Sigmoid colon (tissue), 7 donors: Measurements from ENCODE around the gene EPDR1. TPM values are rescaled to one million over a fixed set of nuclear protein-coding genes. Genes with fewer than 3 reads are reported as not detected.

ENCODE experiments used
- DNase-seq: peaks from one replicate; pipeline ENCODE4 v3.0.0-alpha.2; 2019
- H3K27ac ChIP-seq, 4 donors: fragments of 200-600 bp; sonication (generic); one replicate each; pipeline ENCODE4 v1.5.1; 2016 to 2019; ENCODE audit warnings: mild to moderate bottlenecking in 1 of 4
- H3K27me3 ChIP-seq, 3 donors: fragments of 200-600 bp; sonication (generic); one replicate each; pipeline ENCODE4 v1.5.1; 2019; ENCODE audit warnings: mild to moderate bottlenecking in 1 of 3
- H3K36me3 ChIP-seq, 4 donors: fragments of 200-600 bp; sonication (generic); one replicate each; pipeline ENCODE4 v1.5.1; 2016 to 2019
- H3K4me1 ChIP-seq, 4 donors: fragments of 200-600 bp; sonication (generic); one replicate each; pipeline ENCODE4 v1.5.1; 2017 to 2019
- H3K4me3 ChIP-seq, 4 donors: fragments of 200-600 bp; sonication (generic); one replicate each; pipeline ENCODE4 v1.5.1; 2017 to 2019; ENCODE audit warnings: mild to moderate bottlenecking in 2 of 4, moderate library complexity in 1 of 4
- H3K9me3 ChIP-seq, 4 donors: fragments of 200-600 bp in 3 of 4; sonication (generic) in 3 of 4; one replicate each; pipeline versions ENCODE4 v1.5.1 to v1.6.1; 2013 to 2019
- EP300 ChIP-seq, 4 donors: sonication (generic); formaldehyde crosslinking; IDR thresholded peaks; one replicate each; pipeline ENCODE4 v1.6.1; 2017; ENCODE audit warnings: antibody characterized with exemption in 4 of 4
- POLR2A ChIP-seq, 2 donors: fragments of 450-650 bp; IDR thresholded peaks; one replicate each; pipeline ENCODE4 v1.6.1; 2016; ENCODE audit warnings: antibody characterized with exemption in 2 of 2, mild to moderate bottlenecking in 2 of 2, moderate library complexity in 2 of 2
- POLR2AphosphoS5 ChIP-seq, 4 donors: sonication (generic); formaldehyde crosslinking; IDR thresholded peaks; one replicate each; pipeline ENCODE4 v1.6.1; 2017; ENCODE audit warnings: antibody characterized with exemption in 4 of 4
- WGBS, 2 donors: extraction: QIAGEN DNeasy Blood & Tissue Kit; methylation state at CpG; one replicate each; pipeline ENCODE4 v1.1.7; 2013; 5-methylcytosine and 5-hydroxymethylcytosine counted together
- intact Hi-C: fragments of 100-400 bp; cut with DNase I; formaldehyde crosslinking; loops from one replicate; pipeline ENCODE4 v1.15.1; 2023
- polyA plus RNA-seq, 3 donors: library from polyadenylated mRNA; stranded (reverse); fragments of 200-250 nt; gene quantifications; one replicate each; pipeline ENCODE4 v1.2.3, GENCODE V29; 2013
- total RNA-seq, 4 donors: library from RNA; depleted of rRNA; stranded (reverse); fragments of >200 nt; gene quantifications; one replicate each; pipeline ENCODE4 v1.1.0, GENCODE V29; 2016
- TF ChIP-seq, protein P1 (sequence below), 4 experiments: fragments of 450-650 bp in 3 of 4; fragments of 200-600 bp in 1 of 4; IDR thresholded peaks; one replicate each; pipeline ENCODE4 v1.5.1; 2016 to 2019; ENCODE audit warnings: antibody characterized with exemption in 4 of 4, mild to moderate bottlenecking in 3 of 4, moderate library complexity in 2 of 4
- donor health status: healthy with polysubstance abuse.
- donor health status: Bipolar disorder and iron deficiency.
- donor health status: healthy.

The EPDR1 gene
- 10 to 100 TPM in 3 of 4 donors, 1 to 10 TPM in 1; 9.2 to 20.9 (median 13.9) TPM for total RNA-seq
- 1 to 10 TPM; 4.2 to 5.8 (median 5.5) TPM for polyA plus RNA-seq

GRCh38 chr7:37920305-37920848 lies at the start of gene EPDR1:
Gene EPDR1 (plus strand): TSS chr7:37920640. CDS start chr7:37920940, 300 bp downstream.
- Histone ChIP-seq H3K36me3 (no peaks in the 10 kb centered on the region), H3K9me3 (no peaks in the 10 kb centered on the region), H3K27ac (peak within 1 kb of the TSS; percentile 71 to 78 (median 74)), H3K4me1 (peaks cover 0 to 38% (median 17%) of the 10 kb centered on the region in 4 donors), H3K27me3 (peaks cover 0 to 33% (median 3%) of the 10 kb centered on the region in 3 donors), H3K4me3 (peak within 1 kb of the TSS; percentile 39 to 71 (median 62))
- TF ChIP-seq, protein P1, sequence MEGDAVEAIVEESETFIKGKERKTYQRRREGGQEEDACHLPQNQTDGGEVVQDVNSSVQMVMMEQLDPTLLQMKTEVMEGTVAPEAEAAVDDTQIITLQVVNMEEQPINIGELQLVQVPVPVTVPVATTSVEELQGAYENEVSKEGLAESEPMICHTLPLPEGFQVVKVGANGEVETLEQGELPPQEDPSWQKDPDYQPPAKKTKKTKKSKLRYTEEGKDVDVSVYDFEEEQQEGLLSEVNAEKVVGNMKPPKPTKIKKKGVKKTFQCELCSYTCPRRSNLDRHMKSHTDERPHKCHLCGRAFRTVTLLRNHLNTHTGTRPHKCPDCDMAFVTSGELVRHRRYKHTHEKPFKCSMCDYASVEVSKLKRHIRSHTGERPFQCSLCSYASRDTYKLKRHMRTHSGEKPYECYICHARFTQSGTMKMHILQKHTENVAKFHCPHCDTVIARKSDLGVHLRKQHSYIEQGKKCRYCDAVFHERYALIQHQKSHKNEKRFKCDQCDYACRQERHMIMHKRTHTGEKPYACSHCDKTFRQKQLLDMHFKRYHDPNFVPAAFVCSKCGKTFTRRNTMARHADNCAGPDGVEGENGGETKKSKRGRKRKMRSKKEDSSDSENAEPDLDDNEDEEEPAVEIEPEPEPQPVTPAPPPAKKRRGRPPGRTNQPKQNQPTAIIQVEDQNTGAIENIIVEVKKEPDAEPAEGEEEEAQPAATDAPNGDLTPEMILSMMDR (IDR thresholded peaks at IDR 0.05): peak in 1 of 4 experiments; percentile 15
- TF ChIP-seq POLR2AphosphoS5 (IDR thresholded peaks at IDR 0.05) (peak in 2 of 4 donors; percentile 42 to 44), EP300 (IDR thresholded peaks at IDR 0.05) (no peak)
- WGBS, 2 donors: 7 to 12% methylated on average over 22 of the region's 22 CpGs
- intact Hi-C loops: no loop called here
- peak; percentile 73 for DNase-seq

- intact Hi-C loops: no loop called here
- Histone ChIP-seq H3K4me1 (no peaks in the 10 kb centered on the region), H3K9me3 (peaks cover 0 to 2% (median 0%) of the 10 kb centered on the region in 4 donors), H3K4me3 (no peak overlapping the region), H3K36me3 (no peaks in the 10 kb centered on the region), H3K27me3 (no peaks in the 10 kb centered on the region), H3K27ac (no peak overlapping the region)
- no peak for TF ChIP-seq POLR2A (IDR thresholded peaks at IDR 0.05)
- TF ChIP-seq, protein P1 (IDR thresholded peaks at IDR 0.05): no peak
- TF ChIP-seq POLR2AphosphoS5 (IDR thresholded peaks at IDR 0.05): no peak
- TF ChIP-seq EP300 (IDR thresholded peaks at IDR 0.05): no peak
- WGBS, 2 donors: 82 to 88% methylated on average over 6 of the region's 6 CpGs
- no peak for DNase-seq
Observed at GRCh38 chr7:37882086-37882485, 38.4 kb upstream of the EPDR1 start.

DNA sequence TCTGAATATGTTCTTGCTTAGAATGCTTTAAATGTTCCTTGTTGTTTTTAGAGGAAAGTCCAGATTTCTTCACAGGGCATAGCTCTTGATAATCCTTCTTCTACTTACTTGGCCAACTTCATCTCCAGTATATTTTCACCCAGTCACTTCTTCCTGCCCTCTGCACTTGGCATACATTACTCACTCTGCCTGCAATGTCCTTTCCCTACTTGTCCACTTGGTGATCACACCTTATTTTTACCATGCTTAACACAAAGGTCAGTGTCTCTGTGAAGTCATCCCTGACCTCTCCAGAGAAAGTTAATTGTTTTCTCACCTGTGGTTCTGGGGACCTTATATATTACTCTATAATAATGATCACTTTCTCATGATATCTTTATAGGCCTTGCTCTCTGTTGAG lies 27.1 kb upstream of the EPDR1 start:
- intact Hi-C loops: no loop called here
- Histone ChIP-seq H3K9me3 (no peaks in the 10 kb centered on the region), H3K4me1 (no peaks in the 10 kb centered on the region), H3K36me3 (no peaks in the 10 kb centered on the region), H3K27ac (no peak overlapping the region), H3K4me3 (no peak overlapping the region), H3K27me3 (no peaks in the 10 kb centered on the region)
- no peak for DNase-seq
- TF ChIP-seq POLR2A (IDR thresholded peaks at IDR 0.05): no peak

DNA sequence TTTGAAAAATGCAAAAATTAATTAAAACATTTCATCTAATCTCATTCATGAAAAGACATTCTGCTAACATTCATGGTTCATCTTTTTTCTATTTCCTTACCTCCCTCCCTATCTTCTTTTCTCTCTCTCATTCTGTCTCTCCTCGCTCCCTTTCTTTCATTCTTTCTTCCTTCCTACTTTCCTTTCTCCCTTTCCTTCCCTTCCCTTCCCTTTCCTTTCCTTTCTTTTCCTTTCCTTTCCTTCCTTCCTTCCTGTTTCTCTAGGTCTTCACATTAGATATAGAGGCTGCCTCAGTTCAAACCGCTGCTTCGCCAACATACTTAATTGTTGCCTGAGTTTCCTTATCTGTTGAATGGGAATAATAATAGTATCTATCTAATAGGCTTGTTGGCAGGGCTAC lies 25.8 kb upstream of the EPDR1 start:
- Histone ChIP-seq H3K9me3 (no peaks in the 10 kb centered on the region), H3K4me3 (no peak overlapping the region), H3K27me3 (no peaks in the 10 kb centered on the region), H3K4me1 (no peaks in the 10 kb centered on the region), H3K27ac (no peak overlapping the region), H3K36me3 (no peaks in the 10 kb centered on the region)
- 55 to 78% methylated on average over 3 of the region's 3 CpGs for WGBS, 2 donors
- intact Hi-C loops: no loop called here
- no peak for DNase-seq
- no peak for TF ChIP-seq POLR2AphosphoS5 (IDR thresholded peaks at IDR 0.05)
- TF ChIP-seq POLR2A (IDR thresholded peaks at IDR 0.05): no peak
- no peak for TF ChIP-seq EP300 (IDR thresholded peaks at IDR 0.05)
- TF ChIP-seq, protein P1 (IDR thresholded peaks at IDR 0.05): no peak

DNA sequence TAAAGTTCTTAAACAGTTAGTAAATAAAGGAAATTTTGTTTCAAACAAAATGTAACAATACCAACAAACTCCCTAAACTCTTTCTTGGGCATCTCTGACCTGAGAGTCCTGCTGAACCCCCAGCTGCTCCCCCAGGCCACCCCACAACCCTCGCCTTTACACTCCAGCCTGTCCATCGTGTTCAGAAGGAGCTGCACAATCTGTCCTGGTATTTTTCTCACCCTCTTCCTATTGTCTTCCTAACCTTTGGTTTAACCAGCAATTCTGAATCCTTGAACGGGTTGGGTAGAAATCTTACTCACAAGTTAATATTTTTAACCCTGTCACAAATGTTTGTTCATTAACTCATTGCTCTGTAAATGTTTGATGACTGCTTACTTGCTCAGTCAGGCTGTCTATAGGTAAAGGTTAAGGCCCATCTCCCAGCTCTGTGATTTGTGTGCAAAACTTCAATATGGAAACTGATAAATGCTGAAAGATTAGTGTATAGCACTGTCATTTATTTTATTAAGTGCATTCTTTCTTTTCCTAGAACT lies 20.7 kb upstream of the EPDR1 start:
- TF ChIP-seq POLR2A (IDR thresholded peaks at IDR 0.05) (no peak), EP300 (IDR thresholded peaks at IDR 0.05) (no peak), POLR2AphosphoS5 (IDR thresholded peaks at IDR 0.05) (no peak)
- TF ChIP-seq, protein P1 (IDR thresholded peaks at IDR 0.05): no peak
- Histone ChIP-seq H3K4me1 (peaks cover 0 to 22% (median 18%) of the 10 kb centered on the region in 4 donors), H3K27ac (no peak overlapping the region)

More for the DNA sequence above, 20.7 kb upstream of the EPDR1 start:
- Histone ChIP-seq H3K4me3 (no peak overlapping the region), H3K36me3 (no peaks in the 10 kb centered on the region), H3K9me3 (no peaks in the 10 kb centered on the region), H3K27me3 (no peaks in the 10 kb centered on the region)
- no peak for DNase-seq
- intact Hi-C loops: loop anchor here (5.0 kb wide), 2 partner anchors 208 to 323 kb away; no protein-coding TSS in a partner anchor
- WGBS, 2 donors: 66 to 79% methylated on average over 3 of the region's 3 CpGs
